GM18907 (cell line): ENCODE results near the gene GSG1L.
"Not testable (repeated sequence)": the region's sequence is repeated elsewhere in the genome, so short reads cannot be mapped to it uniquely, and the experiment has no call there.

Experiments used
- ATAC-seq: cut with Tn5 transposase; IDR thresholded peaks from one replicate; pipeline ENCODE4 v1.9.1; 2021; ENCODE audit warnings: mild to moderate bottlenecking, moderate library complexity; ENCODE audit not compliant: unreplicated experiment

Gene GSG1L

GRCh38 chr16:27985981-27986380, 77.5 kb downstream of the GSG1L start:
- ATAC-seq, result no peak

GRCh38 chr16:27984121-27984520, 79.4 kb downstream of the GSG1L start:
- no peak for ATAC-seq

- no peak for ATAC-seq
These were observed 80.3 kb downstream of the GSG1L start for GRCh38 chr16:27983244-27983643.

- ATAC-seq, result no peak
These were observed 81.3 kb downstream of the GSG1L start for GRCh38 chr16:27982184-27982583.

GRCh38 chr16:27980919-27981700, 82.4 kb downstream of the GSG1L start:
- no peak for ATAC-seq

- ATAC-seq, result no peak
These were observed 83.3 kb downstream of the GSG1L start for GRCh38 chr16:27980076-27980775.

GRCh38 chr16:27979668-27980067, 83.8 kb downstream of the GSG1L start:
- ATAC-seq, result not testable (repeated sequence)

- ATAC-seq, result no peak
These were observed 84.6 kb downstream of the GSG1L start for GRCh38 chr16:27978876-27979275.

- no peak for ATAC-seq
These were observed 85.5 kb downstream of the GSG1L start for GRCh38 chr16:27977966-27978365.

- ATAC-seq, result no peak
These were observed 86.5 kb downstream of the GSG1L start for GRCh38 chr16:27976990-27977389.

GRCh38 chr16:27974896-27975540, 88.5 kb downstream of the GSG1L start:
- ATAC-seq, result no peak

GRCh38 chr16:27973678-27974077, 89.8 kb downstream of the GSG1L start:
- ATAC-seq, result no peak

GRCh38 chr16:27972500-27972899, 91.0 kb downstream of the GSG1L start:
- ATAC-seq, result peak; percentile 60

GRCh38 chr16:27969574-27969973, 93.9 kb downstream of the GSG1L start:
- ATAC-seq, result no peak

GRCh38 chr16:27967169-27967568, 96.3 kb downstream of the GSG1L start:
- no peak for ATAC-seq

GRCh38 chr16:27966756-27967155, 96.8 kb downstream of the GSG1L start:
- ATAC-seq, result no peak

- no peak for ATAC-seq
These were observed 97.7 kb downstream of the GSG1L start for GRCh38 chr16:27965801-27966200.

GRCh38 chr16:27963471-27963965, 100.0 kb downstream of the GSG1L start:
- no peak for ATAC-seq

GRCh38 chr16:27962197-27962596, 101.3 kb downstream of the GSG1L start:
- no peak for ATAC-seq

GRCh38 chr16:27961296-27961620, 102.3 kb downstream of the GSG1L start:
- no peak for ATAC-seq

- ATAC-seq, result no peak
These were observed 102.8 kb downstream of the GSG1L start for GRCh38 chr16:27960619-27961295.
